Cardiac fibroblast (primary cell): ENCODE results near the gene NEK4.
A peak's percentile ranks its signal among the peaks of the same experiment; 100 is the strongest.
"Not testable (repeated sequence)": the region's sequence is repeated elsewhere in the genome, so short reads cannot be mapped to it uniquely, and the experiment has no call there.

Source experiments
- DNase-seq, 2 donors: peaks; one replicate each; pipeline versions ENCODE4 v3.0.0 to v3.0.0-alpha.2; 2010; ENCODE audit warnings: low read depth in 2 of 2
- H3K4me3 ChIP-seq, 2 donors: replicated peaks in 1 of 2; 1 replicate in 1 of 2; 2 replicates in 1 of 2; pipeline ENCODE4 v1.5.1; 2011; ENCODE audit warnings: low read depth in 2 of 2, low read length in 2 of 2, mild to moderate bottlenecking in 2 of 2, moderate library complexity in 1 of 2
- CTCF ChIP-seq: IDR thresholded peaks from one replicate; pipeline ENCODE4 v1.5.1; 2011; ENCODE audit warnings: low read depth, mild to moderate bottlenecking, low read length, inconsistent platforms

Gene NEK4

GRCh38 chr3:52742418-52743041 is 28.2 kb downstream of the NEK4 start:
- DNase-seq: peak; percentile 61 to 66
- TF ChIP-seq CTCF: peak; percentile 61
- no peak overlapping the region for H3K4me3 ChIP-seq

DNA sequence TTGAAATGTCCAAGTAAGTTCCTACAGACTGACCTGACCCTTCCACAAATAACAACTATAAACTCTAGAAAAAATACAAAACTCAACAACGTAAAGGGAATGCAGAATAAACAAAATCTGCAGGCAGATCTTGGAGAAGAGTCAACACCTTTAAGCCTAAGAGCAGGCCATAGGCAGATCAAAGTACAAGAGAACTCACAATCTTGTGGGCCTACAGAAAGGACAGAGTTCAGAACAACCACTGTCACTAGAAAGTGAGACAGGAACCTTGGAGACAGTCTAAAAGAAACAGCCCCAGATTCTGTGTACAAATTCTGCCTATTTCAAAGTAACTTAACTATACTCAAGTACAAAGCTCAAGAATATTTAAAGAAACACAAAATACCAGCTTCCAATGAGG is 31.0 kb downstream of the NEK4 start:
- DNase-seq: no peak
- H3K4me3 ChIP-seq: no peak overlapping the region
- TF ChIP-seq CTCF: no peak

- no peak overlapping the region for H3K4me3 ChIP-seq
- DNase-seq: no peak
- TF ChIP-seq CTCF: no peak
Measured at GRCh38 chr3:52733256-52733891, 37.4 kb downstream of the NEK4 start.

- no peak for TF ChIP-seq CTCF
- no peak overlapping the region for H3K4me3 ChIP-seq
- DNase-seq: no peak
Measured at GRCh38 chr3:52731590-52731989, 39.1 kb downstream of the NEK4 start.

DNA sequence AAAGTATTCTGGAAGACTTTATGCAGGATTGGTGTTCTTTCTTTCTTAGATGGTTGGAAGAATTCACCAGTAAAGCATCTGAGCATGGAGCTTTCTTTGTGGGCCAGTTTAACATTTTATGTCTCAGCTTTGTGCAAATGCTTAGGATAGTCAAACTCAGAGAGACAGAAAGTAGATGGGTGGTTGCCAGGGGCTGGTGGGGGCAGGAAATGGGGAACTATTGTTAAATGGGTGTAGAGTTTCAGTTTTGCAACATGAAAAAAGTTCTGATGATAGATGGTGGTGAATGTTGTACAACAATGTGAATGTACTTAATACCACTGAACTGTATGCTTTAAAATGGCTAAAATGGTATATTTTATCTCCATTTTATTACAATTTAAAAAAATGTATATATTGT is 40.1 kb downstream of the NEK4 start:
- TF ChIP-seq CTCF: no peak
- H3K4me3 ChIP-seq: no peak overlapping the region
- DNase-seq: peak; percentile 11 to 38

- H3K4me3 ChIP-seq, DNase-seq: not testable (repeated sequence)
Measured at GRCh38 chr3:52728753-52729152, 42.0 kb downstream of the NEK4 start.

- TF ChIP-seq CTCF: no peak
- DNase-seq: no peak
Measured at GRCh38 chr3:52724511-52724910, 46.2 kb downstream of the NEK4 start.

More at GRCh38 chr3:52724511-52724910, 46.2 kb downstream of the NEK4 start:
- H3K4me3 ChIP-seq: no peak overlapping the region
